GM19452 (cell line): Measurements from ENCODE around the gene CERS1.
A peak's percentile ranks its signal among the peaks of the same experiment; 100 is the strongest.

Experiments
- ATAC-seq: cut with Tn5 transposase; IDR thresholded peaks from one replicate; pipeline ENCODE4 v1.9.1; 2021; ENCODE audit not compliant: unreplicated experiment

Gene CERS1

GRCh38 chr19:18841400-18841799 is 54.6 kb downstream of the CERS1 start:
- no peak for ATAC-seq

DNA sequence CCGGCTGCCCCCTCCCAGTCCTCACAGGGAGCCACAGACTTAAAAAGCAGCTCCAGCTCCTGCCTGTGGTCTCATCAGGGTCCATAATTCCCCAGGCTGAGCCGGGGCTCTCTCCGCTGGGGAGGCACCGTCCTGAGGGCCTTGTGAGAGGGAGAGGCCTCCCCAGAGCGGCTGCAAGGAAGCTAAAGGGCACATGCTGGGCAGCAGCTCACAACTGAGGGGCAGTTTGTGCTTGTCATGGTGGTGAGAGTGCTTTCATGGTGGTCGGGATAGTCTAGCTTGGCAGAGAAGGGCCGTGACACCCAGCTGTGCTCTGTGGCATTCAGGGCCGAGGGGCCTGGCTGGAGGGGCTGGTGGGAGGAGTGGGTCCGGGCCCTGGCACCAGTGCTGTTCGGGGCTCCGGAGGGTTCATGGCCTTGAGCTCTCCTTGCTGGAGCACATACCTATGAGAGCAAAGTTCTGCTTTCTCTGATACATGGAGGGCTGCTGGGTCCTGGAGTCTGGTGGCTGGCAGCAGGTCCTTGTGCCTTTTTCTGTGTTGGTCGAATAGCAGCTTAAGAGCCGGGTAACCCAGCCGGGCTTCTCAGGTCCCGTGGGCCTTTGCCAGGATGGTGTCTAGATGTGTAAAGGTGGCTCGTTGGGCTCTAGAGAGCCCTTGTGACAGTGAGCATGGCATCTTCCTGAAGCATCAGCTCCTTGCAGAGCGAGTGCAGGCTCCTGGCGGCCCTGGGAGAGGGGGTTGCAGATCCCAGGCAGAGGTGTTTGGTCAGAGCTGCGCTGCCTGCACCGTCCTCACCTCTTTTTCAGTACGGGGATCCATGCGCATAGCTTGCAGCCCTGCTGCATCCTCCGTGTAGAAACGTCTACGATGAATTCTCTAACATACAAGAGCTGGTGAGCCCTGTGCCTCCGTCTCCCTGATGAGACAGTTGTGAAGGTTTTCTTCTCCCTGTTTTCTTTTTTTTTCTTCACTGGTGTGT is 55.4 kb downstream of the CERS1 start:
- no peak for ATAC-seq

DNA sequence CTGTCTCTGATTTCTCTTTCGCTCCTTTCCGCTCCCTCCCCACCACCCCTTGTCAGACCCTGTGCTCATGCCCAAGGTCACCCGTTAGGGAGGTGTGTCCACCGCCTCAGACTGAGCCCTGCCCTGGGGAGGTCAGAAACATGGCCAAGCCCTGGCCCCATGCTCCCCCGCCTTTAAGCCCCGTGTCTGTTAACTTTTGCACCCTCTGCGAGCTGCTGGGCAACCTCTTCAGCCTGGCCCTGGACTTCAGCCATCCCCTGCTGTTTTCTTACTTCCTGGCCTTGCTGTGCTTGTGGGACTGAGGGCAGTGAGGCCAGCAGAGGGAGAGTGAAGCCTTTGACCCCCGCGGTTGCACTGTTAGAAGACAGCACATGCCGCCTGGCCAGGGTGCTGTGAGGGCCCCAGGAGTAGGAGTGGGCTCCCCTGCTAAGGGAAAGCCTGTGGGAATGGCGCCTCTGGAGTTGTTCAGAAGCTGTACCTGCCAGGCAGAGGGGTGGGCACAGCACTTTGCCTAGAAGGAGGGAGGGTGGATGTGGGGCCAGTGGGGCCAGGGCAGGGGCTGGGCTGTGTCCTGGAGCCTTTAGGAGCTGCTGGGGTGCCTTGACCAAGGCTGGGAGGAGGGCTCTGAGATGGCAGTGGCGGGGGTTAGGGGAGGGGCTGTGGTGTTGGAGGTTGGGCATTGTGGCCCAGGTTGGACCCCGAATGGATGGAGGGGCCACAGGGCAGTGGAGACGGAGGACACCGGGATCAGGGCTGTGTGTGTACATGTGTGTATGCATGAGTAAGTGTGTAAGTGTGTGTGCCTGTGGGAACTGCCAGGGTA is 56.3 kb downstream of the CERS1 start:
- ATAC-seq: no peak

GRCh38 chr19:18834644-18834984 is 61.3 kb downstream of the CERS1 start:
- no peak for ATAC-seq

GRCh38 chr19:18833849-18834643 is 61.9 kb downstream of the CERS1 start:
- ATAC-seq: no peak

- no peak for ATAC-seq
These were observed 62.8 kb downstream of the CERS1 start for GRCh38 chr19:18833141-18833476.

DNA sequence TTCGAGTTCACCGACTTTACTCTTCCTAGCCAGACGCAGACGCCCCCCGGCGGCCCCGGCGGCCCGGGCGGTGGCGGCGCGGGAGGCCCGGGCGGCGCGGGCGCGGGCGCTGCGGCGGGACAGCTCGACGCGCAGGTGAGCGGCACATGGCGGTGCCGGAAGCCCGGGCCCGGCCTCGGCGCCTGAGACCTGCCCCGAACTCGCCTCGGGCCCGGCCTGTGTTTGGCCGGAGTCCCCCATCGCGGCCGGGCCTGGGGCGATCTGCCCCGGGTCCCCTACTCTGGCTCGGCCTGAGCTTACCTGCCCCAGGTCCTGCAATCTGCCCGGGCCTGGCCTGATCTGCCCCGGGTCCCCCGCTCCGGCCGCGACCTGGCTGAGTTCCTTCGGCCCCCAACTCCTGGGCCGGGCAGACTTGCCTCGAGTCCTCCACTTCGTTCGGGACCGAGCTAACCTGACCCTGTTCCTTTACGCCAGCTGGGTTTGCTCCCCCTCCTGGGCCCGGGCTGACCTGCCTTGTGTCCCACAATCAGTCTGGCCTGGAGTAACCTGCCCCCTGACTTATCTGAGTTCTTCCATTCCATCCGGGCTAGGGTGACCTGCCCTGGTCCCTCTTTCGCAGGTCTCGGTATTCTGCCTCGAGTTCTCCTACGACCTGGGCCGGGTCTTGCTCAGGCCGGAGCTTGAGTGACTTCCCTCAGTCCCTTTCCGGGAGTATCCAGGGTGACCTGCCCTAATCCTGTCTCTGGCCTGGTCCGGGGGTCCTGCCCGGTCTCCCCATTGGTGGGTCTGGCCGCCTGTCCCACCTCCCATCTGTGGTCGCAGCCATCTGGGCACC is 63.4 kb downstream of the CERS1 start:
- ATAC-seq: peak; percentile 29

DNA sequence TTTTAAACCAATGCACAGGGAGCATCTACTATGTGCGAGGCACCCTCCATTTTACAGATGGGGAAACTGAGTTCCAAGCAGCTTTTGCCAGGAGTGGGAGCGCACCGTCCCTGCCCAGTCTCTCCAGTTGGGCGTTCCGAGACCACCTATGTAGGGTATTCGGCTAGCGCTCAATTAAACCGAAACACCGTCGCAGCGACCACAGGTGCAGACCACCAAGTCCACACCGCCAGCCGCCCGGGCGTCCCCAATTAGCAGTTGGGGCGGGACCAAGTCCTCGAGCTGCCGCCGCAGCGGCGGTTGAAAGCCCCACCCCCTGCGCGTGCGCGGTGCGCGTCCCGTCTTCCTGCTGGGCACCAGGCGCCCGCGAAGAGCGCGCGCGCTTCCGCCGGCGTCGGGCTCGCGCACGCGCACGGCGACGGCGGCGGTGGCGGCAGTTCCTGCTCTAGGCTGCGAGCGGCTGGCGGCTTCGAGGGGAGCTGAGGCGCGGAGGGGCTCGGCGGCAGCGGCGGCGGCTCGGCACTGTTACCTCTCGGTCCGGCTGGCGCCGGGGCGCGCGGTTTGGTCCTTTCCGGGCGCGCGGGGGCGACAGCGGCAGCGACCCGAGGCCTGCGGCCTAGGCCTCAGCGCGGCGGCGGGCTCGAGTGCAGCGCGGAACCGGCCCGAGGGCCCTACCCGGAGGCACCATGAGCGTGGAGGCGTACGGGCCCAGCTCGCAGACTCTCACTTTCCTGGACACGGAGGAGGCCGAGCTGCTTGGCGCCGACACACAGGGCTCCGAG is 64.2 kb downstream of the CERS1 start, which contains the start of gene UPF1:
UPF1 (plus strand) TSS at position 436 of the 782 bp plus-strand sequence; CDS start at position 687, 251 bp downstream.
- ATAC-seq: peak; percentile 77

DNA sequence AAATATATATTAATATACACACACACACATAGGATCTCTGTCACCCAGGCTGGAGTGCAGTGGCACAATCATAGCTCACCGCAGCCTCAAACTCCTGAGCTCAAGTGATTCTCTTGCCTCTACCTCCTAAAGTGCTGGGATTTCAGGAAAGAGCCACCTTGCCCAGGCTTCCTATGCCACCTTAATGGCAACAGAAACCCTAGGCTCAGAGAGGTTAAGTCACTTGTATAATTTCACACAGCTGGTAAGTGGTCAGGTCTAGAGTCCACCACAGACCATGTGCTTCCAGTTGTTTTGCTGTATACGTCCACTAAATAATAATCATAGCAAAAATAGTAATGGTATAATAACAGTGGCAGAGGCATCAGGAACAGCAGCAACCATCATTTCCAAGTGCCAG is 65.5 kb downstream of the CERS1 start:
- ATAC-seq: no peak

DNA sequence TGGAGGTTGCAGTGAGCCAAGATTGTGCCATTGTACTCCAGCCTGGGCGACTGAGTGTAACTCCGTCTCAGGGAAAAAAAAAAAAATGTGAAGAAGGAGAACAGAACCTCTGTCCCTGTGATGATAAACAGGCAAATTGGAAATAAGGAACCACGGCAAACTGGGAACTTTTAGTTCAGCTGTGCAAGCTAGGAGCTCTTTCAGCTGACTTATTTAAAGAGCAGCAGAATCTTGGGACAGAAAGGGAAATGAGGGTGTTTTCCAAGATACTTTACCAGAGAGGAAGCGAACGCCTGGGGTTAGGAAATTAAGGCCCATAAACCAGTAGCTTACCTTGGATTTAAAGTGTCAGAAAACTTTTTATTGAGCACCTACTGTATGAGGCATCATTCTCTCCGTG is 67.2 kb downstream of the CERS1 start:
- no peak for ATAC-seq
